GM21737 (cell line): Measurements from ENCODE around the gene VLDLR.

Experiments used
- ATAC-seq: cut with Tn5 transposase; IDR thresholded peaks from one replicate; pipeline ENCODE4 v1.9.1; 2021; ENCODE audit warnings: mild to moderate bottlenecking, moderate library complexity; ENCODE audit not compliant: unreplicated experiment

The VLDLR gene

DNA sequence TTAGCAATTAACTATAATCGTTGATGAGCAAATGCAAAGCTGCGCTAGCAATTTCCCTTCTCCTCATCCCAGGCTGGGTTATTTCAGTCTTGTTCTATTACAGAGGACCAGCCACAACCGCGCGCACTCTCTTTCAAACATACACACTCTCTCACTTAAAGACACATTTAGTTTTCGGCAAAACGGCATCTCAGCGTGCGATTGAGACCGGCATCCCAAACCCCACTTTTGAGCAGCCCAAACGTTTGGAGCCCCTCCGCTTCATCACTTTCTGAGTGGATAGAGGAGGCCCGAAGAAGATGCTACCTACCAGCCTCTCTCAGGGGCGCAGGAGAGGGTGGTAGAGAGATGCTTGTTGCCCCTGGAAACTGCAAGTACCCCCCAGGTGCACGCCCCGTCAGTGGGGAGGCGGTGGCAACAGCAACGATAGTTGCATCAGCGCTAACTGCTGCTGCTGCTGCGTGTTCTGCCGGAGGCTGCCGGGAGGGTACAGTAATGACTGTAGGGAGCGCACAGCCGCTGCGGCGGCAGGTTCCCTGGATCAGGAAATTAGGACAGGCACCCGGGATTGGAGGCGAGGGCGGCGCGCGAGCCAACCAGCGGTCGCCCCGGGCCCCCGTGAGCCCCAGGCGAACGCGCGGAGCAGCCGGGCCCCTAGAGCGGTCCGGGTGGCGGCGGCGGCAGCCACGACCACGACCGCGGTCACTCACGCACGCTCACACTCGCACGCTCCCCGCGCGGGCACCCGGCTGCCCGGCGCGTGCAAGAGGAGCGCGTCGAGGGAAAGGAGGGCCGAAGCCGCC is 467 bp upstream of the VLDLR start:
- peak; percentile 42 for ATAC-seq

- ATAC-seq, result peak; percentile 36
Measured at GRCh38 chr9:2622461-2623287, 1.1 kb downstream of the VLDLR start.

DNA sequence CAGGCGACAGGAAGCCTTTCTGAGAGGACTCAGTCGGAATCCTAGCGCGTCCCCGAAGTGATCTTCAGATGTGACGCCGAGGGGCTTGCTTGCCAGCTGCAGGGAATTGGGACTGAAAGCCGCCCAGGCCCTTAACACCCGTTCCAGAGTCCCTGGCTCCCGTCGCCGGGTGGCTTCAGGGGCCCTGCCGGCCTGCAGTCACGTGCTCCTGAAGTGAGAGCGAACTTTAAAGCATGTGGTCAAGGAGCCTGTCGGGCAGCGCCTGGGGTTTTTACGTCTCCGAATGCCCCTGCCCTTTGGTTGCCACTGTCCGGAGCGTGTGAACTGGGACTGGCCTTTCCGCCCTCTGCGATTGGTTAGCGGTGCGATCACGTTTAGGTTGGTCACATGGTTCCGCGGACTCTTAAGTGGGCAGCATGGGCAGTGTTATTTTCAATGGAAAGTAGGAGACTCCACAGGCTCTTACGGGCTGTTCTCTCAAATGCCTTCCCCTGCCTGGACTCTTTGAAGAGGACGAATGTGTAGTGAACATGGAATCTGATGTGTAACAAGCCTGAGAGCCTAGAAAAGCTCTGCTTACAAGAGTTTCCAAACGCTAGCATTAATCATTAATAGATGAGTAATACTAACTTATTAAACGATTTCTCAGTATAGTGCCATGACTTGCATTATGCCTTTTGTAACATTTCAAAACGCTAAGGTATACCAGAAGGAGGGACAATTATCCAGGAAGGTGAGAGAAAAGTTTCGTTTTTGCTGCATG is 1.9 kb downstream of the VLDLR start:
- ATAC-seq, result no peak

GRCh38 chr9:2624051-2624682 is 2.6 kb downstream of the VLDLR start:
- ATAC-seq, result no peak

DNA sequence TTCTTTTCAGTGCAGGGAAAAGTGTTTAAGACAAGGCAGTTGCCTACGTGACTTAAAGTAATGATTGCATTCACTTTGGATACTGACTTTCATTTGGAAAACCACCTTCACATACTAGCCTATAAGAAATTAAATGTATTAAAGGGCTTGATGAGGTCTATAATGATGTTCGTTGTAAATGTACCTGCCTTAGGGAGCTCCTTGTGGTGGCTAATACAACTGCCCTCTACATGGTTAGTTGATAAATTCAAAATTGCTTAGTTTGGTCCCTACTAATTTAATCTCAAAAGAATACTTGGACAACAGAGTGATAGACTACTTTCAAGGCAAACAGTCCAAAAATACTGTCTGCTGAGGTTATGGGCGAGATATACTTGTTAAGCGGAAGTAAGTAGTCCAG is 3.8 kb downstream of the VLDLR start:
- ATAC-seq, result no peak

DNA sequence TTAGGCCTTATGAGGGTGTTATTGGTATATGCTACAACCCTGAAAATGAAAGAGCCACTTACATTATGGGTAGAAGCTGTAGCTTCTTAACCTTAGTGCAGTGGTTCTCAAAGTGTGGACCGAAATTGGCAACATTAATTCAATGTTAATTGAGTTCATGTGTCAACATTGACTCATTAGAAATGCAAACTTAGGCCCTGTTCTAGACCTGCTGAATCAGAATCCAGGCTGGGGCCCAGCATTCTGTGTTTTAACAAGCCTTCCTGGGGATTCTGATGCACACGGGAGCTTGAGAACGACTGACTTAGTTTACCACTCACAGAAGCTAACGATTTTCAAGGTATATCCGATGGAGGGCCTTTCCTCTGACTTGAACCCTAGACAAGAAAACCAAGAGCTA is 7.3 kb downstream of the VLDLR start:
- ATAC-seq, result no peak

- no peak for ATAC-seq
Measured at GRCh38 chr9:2630158-2630557, 8.6 kb downstream of the VLDLR start.

DNA sequence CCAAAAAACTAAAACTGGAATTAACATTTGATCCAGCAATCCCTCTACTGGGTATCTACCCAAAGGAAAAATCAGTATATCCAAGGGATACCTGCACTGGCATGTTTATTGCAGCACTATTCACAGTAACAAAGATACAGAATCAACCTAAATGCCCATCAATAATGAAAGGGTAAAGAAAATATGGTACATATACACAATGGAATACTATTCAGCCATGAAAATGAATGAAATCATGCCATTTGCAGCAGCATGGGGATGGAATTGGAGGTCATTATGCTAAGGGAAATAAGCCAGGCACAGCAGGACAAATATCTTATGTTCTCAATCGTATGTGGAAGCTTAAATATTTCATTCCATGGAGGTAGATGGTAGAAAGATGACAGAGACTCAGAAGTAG is 9.7 kb downstream of the VLDLR start:
- no peak for ATAC-seq

DNA sequence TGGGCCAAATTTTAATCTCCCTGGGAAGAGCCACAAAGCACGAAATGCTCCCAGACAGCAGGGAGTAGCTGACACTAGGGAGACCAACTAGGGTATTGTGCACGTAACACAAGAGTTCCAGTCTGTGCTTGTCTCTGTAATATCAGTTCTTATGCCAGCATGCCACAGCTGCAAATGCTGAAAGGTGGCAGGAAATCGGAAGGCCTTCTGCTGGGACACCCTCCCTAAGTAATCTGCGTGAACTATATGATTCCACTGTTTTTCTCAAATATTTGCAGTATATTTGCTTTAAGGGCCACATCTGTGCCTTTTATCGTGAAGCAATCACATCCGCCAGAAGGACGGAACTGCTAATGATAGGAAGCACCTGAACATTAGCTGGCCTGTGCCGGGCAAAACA is 12.6 kb downstream of the VLDLR start:
- no peak for ATAC-seq

- no peak for ATAC-seq
Measured at GRCh38 chr9:2634818-2635217, 13.2 kb downstream of the VLDLR start.

GRCh38 chr9:2635922-2636321 is 14.3 kb downstream of the VLDLR start:
- ATAC-seq, result no peak

GRCh38 chr9:2637390-2637789 is 15.8 kb downstream of the VLDLR start:
- no peak for ATAC-seq

DNA sequence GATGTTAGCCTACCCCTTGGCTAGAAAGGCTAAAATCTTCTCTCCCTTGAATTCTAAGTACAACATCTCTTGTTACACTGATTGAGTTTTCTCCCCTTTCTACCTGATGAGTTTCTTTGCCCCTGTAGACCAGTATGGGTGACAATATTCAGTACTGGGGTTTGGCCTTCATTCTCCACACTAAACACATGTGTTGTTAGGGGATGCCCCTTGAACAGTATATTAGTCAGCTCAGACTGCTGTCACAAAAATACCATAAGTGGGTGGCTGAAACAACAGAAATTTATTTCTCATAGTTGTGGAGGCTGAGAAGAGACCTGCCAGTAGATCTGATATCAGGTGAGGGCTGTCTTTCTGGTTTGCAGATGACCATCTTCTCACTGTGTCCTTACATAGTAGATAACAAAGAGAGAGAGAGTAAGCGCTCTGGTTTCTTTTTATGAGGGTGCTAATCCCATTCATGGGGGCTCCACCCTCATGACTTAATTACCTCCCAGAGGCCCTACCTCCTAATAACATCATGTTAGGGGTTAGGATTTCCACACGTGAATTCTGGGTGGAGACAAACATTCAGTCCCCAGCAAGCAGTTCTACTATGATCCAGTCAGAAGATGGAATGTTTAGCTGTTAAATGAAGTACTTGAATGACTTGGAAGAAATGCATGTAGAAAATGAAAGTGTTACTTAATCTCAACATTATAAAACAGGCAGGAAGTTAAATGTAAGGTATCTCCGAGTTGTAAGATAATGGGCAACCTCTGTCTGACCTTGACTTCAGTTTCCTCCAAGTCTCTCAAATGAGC is 17.5 kb downstream of the VLDLR start:
- no peak for ATAC-seq

DNA sequence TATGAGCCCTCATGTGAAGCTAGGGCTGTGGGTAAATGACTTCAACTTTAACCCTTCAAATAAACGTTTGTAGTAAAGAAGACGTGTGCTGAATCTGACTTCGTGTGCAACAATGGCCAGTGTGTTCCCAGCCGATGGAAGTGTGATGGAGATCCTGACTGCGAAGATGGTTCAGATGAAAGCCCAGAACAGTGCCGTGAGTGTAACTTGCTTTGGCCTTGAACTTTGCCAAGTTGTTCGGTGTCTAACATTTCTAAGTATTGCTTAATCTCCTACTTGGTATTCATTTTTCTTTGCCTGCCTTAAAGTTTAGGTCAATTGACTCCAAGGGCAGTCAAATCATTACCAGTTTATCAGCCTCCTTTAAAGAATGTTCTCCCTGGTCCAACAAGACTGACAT is 18.2 kb downstream of the VLDLR start:
- ATAC-seq, result no peak

DNA sequence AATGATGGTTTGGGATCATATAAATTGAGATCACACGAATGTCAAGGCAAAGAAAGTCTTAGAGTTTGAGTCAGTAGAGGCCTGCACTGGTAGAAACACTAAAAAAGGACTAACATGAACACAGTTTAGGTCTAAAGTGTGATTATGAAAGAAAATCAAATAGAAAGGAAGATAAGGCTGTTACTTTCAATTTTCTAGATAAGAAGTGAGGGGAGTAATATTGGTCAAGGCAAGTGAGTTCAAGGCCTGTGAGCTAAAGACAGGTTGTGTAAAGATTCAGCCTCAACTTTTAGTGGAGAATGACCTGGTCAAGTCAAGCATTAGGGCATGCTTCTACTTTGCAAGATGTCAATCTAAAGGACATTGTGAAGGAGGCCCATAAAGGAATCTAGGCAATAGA is 19.0 kb downstream of the VLDLR start:
- no peak for ATAC-seq

GRCh38 chr9:2641033-2641432 is 19.4 kb downstream of the VLDLR start:
- no peak for ATAC-seq

DNA sequence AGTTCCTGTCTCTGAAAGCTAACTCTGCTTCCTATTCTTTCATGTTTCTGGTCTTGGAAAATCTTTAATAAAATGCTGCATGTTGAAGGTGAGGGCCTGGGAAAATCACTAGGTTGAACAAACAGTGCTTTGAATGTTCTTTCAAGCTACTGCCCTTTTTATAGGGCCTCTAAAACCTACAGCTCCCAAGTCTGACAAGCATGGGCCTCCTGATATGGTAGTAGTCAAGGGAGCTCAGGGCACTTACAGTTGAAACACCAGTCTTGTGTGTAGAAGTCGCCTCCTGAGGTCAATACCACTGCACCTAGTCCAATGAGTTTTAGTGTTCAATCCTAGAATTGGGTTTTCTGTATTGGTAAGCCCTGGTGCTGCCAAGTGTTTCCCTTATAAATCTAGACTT is 20.5 kb downstream of the VLDLR start:
- ATAC-seq, result no peak

GRCh38 chr9:2645569-2645968 is 24.0 kb downstream of the VLDLR start:
- ATAC-seq, result peak; percentile 71

GRCh38 chr9:2655411-2655901 is 33.9 kb downstream of the VLDLR start:
- no peak for ATAC-seq

GRCh38 chr9:2657427-2657826 is 35.8 kb downstream of the VLDLR start:
- ATAC-seq, result peak; percentile 61
